RWPE2 (cell line): ENCODE measurements around the gene RTL9.

ENCODE experiments used
- ATAC-seq: fragments of 200-7000 bp; cut with Tn5 transposase; 3 replicates; pipeline ENCODE4 v1.9.1; 2021; ENCODE audit warnings: low read depth
- DNase-seq: peaks from one replicate; pipeline ENCODE4 v3.0.0-alpha.2; 2020; ENCODE audit warnings: low spot score
- H3K27ac ChIP-seq: fragments of 450-650 bp; 2 replicates; pipeline ENCODE4 v1.5.1; 2017; ENCODE audit warnings: mild to moderate bottlenecking; ENCODE audit not compliant: poor library complexity, severe bottlenecking
- H3K27me3 ChIP-seq: fragments of 250-450 bp; sonication (Bioruptor Pico); 2 replicates; pipeline ENCODE4 v1.5.1; 2021; ENCODE audit warnings: mild to moderate bottlenecking, moderate library complexity; ENCODE audit not compliant: insufficient read depth, poor library complexity, severe bottlenecking
- H3K36me3 ChIP-seq: fragments of 250-450 bp; sonication (Bioruptor Pico); 2 replicates; pipeline ENCODE4 v1.5.1; 2020; ENCODE audit warnings: low read depth, mild to moderate bottlenecking, moderate library complexity
- H3K4me1 ChIP-seq: fragments of 250-450 bp; sonication (Bioruptor Pico); 2 replicates; pipeline ENCODE4 v1.5.1; 2021; ENCODE audit warnings: mild to moderate bottlenecking, moderate library complexity; ENCODE audit not compliant: insufficient read depth, poor library complexity, severe bottlenecking
- H3K4me3 ChIP-seq: fragments of 250-450 bp; sonication (Bioruptor Pico); 2 replicates; pipeline ENCODE4 v1.5.1; 2021; ENCODE audit warnings: mild to moderate bottlenecking, moderate library complexity; ENCODE audit not compliant: severe bottlenecking
- H3K9me3 ChIP-seq: fragments of 250-450 bp; sonication (Bioruptor Pico); 2 replicates; pipeline ENCODE4 v1.5.1; 2021; ENCODE audit warnings: mild to moderate bottlenecking, moderate library complexity; ENCODE audit not compliant: severe bottlenecking
- CTCF ChIP-seq: fragments of 450-650 bp; IDR thresholded peaks from one replicate; pipeline ENCODE4 v1.5.1; 2017; ENCODE audit warnings: mild to moderate bottlenecking, moderate library complexity; ENCODE audit not compliant: poor library complexity, severe bottlenecking

RTL9 gene

DNA sequence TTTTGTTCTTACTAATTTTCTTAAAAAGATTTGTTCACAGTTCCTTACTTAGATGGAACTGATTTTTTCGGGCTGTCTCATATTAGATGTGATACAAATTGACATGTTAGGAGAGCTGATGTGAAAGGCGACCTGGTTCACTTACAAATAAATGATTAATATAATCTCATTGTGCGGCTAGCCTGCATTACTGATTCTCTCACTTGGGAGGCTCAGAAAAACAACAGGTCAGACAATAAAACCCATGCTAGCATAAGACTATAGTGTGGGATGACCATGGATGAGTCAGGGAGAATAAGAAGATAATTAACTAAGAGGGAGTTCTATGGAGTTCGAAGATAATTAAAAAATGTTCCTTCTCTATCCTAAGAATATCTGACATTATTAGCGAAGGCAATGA is 40.8 kb downstream of the RTL9 start:
- no peaks in the 10 kb centered on the region for H3K36me3 ChIP-seq
- TF ChIP-seq CTCF, result no peak
- H3K4me3 ChIP-seq, result no peak overlapping the region
- no peak overlapping the region for H3K27ac ChIP-seq
- H3K27me3 ChIP-seq, result no peaks in the 10 kb centered on the region
- DNase-seq, result no peak
- no peak for ATAC-seq
- no peaks in the 10 kb centered on the region for H3K9me3 ChIP-seq
- H3K4me1 ChIP-seq, result peaks cover 41% of the 10 kb centered on the region

- Histone ChIP-seq H3K4me3 (no peak overlapping the region), H3K9me3 (no peaks in the 10 kb centered on the region), H3K4me1 (peaks cover 38% of the 10 kb centered on the region), H3K27ac (no peak overlapping the region), H3K36me3 (no peaks in the 10 kb centered on the region), H3K27me3 (no peaks in the 10 kb centered on the region)
- no peak for DNase-seq
- no peak for TF ChIP-seq CTCF
- no peak for ATAC-seq
Observed at GRCh38 chrX:110399966-110400365, 41.3 kb downstream of the RTL9 start.

DNA sequence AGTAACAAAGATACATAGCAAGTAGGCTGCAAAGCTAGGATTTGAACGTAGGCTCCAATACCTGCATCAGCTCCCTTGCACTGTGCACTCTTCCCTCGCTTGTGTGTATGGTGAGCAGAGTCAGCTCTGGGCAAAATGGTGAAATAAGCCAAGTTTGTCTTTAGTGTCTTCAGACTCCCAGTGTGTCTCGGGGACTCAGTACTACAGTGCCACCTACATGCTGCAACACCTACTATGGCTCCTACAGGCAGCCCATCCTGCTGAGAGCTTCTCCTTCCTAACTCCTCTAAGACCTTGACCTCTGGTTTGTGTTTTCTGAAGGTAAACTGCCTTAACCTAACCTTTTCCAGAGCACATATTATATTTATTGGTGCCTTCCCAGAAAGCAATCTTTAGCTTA is 42.5 kb downstream of the RTL9 start:
- no peak overlapping the region for H3K4me3 ChIP-seq
- no peak overlapping the region for H3K27ac ChIP-seq
- TF ChIP-seq CTCF, result no peak
- no peaks in the 10 kb centered on the region for H3K9me3 ChIP-seq
- no peaks in the 10 kb centered on the region for H3K36me3 ChIP-seq
- H3K4me1 ChIP-seq, result peaks cover 27% of the 10 kb centered on the region
- no peaks in the 10 kb centered on the region for H3K27me3 ChIP-seq
- no peak for DNase-seq
- no peak for ATAC-seq

DNA sequence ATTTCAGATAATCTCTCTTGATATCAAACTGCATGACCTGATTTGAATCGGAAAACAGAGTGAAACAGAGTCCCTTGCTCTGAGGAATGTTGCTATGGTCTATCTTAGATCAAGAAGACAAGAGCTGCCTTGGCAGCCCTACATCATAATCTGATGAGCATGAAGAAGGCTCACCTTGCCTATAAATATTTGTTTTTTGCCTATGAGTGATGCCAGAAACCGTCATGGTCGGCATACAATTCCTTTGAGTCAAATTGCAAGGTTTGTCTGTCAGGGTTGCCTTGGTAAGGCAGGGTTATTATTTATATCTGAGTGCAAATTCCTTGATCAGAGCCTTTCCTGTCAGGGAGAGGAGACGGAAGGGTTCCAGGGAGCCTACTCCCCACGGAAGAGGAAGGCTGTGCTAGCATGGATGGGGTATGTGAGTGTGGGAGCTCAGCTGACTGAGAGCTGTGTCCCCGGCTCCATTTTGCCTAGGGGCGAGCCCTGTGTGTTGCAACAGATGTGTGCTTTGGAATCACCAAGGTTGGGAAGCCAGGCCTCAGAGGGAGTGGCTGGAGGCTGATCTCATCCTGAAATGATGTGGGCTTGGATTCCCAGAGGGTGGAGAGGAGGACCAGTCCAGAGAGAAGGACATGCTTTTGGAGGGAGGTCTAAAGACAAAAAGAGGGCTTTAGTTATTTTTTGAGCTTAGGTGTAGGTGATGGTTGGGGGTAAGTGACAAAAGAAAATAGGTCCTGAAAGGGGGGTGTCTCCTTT is 43.6 kb downstream of the RTL9 start:
- Histone ChIP-seq H3K27me3 (no peaks in the 10 kb centered on the region), H3K27ac (peak overlapping the region; percentile 50), H3K4me1 (peaks cover 23% of the 10 kb centered on the region), H3K36me3 (no peaks in the 10 kb centered on the region), H3K9me3 (no peaks in the 10 kb centered on the region), H3K4me3 (no peak overlapping the region)
- DNase-seq (peak; percentile 60), ATAC-seq (peak; percentile 94)
- TF ChIP-seq CTCF, result no peak

- Histone ChIP-seq H3K27ac (peak overlapping the region; percentile 50), H3K4me3 (no peak overlapping the region), H3K4me1 (peaks cover 25% of the 10 kb centered on the region), H3K27me3 (no peaks in the 10 kb centered on the region), H3K9me3 (no peaks in the 10 kb centered on the region), H3K36me3 (no peaks in the 10 kb centered on the region)
- peak; percentile 55; the same call in 2 of the 3 replicates for ATAC-seq
- TF ChIP-seq CTCF, result no peak
- DNase-seq, result no peak
Observed at GRCh38 chrX:110402850-110403221, 44.2 kb downstream of the RTL9 start.
